ENCODE measurements around the gene LRRC75A. TPM values are rescaled to one million over a fixed set of nuclear protein-coding genes. Genes with fewer than 3 reads are reported as not detected.
"Not testable (repeated sequence)": the region's sequence is repeated elsewhere in the genome, so short reads cannot be mapped to it uniquely, and the experiment has no call there.

The LRRC75A gene
- total RNA-seq, 2 donors from 2014 or later = 2.3 to 3.0 TPM

- intact Hi-C loops (cut with DNase I) = no loop called here
- no peak for DNase-seq (ENCODE audit: low spot score)
These were observed 66.8 kb downstream of the LRRC75A start for GRCh38 chr17:16425202-16425601.

GRCh38 chr17:16423226-16423872 lies 68.6 kb downstream of the LRRC75A start:
- intact Hi-C loops (cut with DNase I) = no loop called here
- no peak for DNase-seq (ENCODE audit: low spot score)

GRCh38 chr17:16422416-16422815 lies 69.6 kb downstream of the LRRC75A start:
- intact Hi-C loops (cut with DNase I) = no loop called here
- DNase-seq (ENCODE audit: low spot score) = no peak

DNA sequence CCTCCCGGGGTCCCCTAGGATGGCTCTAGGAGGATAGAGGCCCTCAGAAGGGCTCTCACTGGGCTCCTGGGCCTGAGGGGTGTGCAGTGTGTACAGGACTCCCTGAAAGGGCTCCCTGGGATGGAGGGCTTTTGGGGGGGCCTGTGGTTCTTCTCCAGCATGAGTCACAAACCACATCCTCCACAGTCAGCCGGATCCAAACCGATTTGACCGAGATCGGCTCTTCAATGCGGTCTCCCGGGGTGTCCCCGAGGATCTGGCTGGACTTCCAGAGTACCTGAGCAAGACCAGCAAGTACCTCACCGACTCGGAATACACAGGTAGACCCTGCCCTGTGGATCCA lies 72.1 kb downstream of the LRRC75A start:
- intact Hi-C loops (cut with DNase I) = no loop called here
- DNase-seq (ENCODE audit: low spot score) = no peak

- DNase-seq (ENCODE audit: low spot score) = no peak
- intact Hi-C loops (cut with DNase I) = no loop called here
These were observed 72.7 kb downstream of the LRRC75A start for GRCh38 chr17:16419074-16419928.

GRCh38 chr17:16418685-16419068 lies 73.3 kb downstream of the LRRC75A start:
- intact Hi-C loops (cut with DNase I) = loop anchor here in 1 of 2 donors (1.0 kb wide), 1 partner anchor 9 kb away; no protein-coding TSS in a partner anchor
- DNase-seq (ENCODE audit: low spot score) = no peak

DNA sequence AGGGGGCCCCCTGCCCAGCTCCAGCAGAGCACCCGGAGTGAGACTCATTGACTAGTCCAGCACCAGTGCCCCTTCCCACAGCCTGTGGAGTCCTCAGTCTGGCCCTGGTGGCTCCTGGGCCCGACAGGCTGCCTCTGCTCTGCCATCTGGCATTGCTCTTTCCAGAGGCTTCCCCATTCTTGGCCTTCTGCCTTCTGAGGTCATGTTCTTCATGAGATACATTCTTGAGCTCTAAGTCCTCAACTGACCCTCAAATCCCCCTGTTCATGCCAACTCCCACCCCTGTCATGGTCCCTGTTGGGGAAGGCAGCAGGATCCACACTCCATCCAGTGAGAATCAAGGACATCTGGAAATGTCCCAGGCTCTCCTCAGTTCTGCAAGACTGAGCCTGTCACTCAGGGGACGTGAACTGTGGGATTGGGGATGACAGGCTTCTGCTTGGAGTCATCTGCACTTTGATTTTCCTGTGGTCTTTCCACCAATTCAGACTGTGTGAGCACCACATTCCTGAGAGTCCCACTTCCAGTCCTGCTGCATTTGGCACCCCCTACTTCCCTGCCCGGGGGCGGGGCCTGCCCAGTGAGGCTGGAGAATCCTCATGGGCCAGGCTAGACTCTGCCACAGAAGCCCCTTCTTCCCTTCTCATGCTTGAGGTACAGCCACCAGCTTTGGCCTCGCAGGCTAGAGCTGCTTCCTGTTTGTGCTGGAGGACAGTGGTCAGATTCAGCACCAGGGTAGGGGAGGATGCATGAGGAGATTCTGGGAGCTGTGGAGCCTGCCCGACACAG lies 73.9 kb downstream of the LRRC75A start:
- no peak for DNase-seq (ENCODE audit: low spot score)
- intact Hi-C loops (cut with DNase I) = loop anchor here in 1 of 2 donors (1.0 kb wide), 1 partner anchor 9 kb away; no protein-coding TSS in a partner anchor

DNA sequence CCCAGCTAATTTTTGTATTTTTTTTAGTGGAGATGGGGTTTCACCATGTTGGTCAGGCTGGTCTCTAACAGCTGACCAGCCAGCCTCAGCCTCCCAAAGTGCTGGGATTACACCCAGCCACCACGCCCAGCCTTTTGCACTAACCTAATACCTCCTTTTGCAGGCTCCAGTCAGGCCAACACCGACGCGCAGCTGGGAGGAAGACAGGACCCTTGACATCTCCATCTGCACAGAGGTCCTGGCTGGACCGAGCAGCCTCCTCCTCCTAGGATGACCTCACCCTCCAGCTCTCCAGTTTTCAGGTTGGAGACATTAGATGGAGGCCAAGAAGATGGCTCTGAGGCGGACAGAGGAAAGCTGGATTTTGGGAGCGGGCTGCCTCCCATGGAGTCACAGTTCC lies 74.6 kb downstream of the LRRC75A start:
- no peak for DNase-seq (ENCODE audit: low spot score)
- intact Hi-C loops (cut with DNase I) = no loop called here

GRCh38 chr17:16415031-16415924 lies 76.7 kb downstream of the LRRC75A start, which contains the start of gene TRPV2:
Gene TRPV2, plus strand, starts transcription at chr17:16415571. Its CDS starts 2,098 bp downstream, at chr17:16417669.
- intact Hi-C loops (cut with DNase I) = no loop called here
- no peak for DNase-seq (ENCODE audit: low spot score)

DNA sequence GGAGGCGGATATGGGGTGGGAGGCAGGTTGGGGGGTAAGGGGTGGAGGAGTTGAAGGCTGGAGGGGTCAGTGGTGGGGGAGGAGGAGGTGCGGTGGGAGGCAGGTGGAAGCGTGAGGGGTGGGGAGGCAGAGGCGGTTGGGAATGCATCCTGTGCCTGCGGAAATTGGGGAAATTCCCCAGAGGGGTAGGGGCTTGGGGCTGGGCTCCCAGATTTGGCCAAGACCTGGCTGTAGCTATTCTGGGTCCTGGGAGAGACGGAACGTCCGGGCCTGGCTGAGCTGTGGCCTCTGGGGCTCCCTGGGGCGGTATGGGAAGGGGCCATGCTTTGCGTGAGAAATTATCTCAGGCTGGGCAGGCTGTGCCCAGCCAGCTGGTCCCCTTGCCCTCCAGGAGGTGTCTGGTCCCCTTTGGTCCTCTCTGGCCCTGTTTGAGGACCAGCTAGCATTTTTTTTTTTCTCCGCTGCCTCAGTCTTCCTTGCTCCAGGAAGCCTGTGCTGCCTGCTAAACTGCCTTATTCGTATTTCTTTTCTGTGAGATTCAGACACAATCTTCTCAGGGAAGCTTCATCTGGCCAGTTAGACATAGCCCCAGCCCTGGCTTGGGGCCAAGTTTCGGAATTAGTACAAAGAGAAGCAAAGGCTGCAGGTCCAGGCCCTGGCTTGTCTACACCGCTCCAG lies 83.9 kb downstream of the LRRC75A start:
- DNase-seq (ENCODE audit: low spot score) = peak; percentile 91
- intact Hi-C loops (cut with DNase I) = no loop called here

DNA sequence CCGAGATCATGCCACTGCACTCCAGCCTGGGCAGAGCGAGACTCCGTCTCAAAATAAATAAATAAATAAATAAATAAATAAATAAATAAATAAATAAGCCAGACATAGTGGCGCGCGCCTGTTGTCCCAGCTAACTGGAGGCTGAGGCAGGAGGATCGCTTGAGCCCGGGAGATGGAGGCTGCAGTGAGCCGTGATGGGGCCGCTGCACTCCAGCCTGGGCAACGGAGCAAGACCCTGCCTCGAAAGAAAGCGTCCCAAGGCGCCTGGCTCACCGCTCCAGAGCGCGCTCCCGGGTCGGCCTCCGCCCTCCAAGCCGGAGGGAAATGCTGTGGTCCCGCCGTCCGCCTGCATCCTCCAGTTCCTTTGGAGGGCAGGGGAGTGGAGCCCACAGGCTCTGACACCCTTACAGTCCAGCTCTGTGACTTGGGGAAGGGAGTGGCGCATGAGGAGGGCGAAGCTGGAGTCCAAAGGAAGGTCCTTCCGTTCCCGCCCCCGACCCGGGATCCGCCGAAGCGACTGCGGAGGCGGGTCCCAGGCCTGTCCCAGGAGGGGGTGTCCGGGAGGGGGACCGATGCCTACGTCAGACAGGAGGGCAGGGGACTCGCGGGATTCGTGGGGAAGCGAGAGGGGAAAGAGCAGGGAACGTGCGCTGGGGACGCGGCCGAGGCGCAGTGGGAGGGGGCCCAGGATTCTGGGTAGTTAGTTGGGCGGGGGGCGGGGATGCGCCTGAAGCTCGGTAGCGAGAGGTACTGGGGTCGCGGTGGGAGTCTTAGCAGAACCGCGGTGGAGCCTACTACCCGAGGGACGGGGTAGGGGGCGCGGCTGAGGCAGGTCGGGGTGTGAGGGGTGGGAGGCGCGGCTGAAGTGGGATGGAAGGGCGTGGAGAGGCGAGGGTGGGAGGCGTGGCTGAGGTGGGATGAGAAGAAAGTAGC lies 85.0 kb downstream of the LRRC75A start:
- intact Hi-C loops (cut with DNase I) = no loop called here
- peak; percentile 85 for DNase-seq (ENCODE audit: low spot score)

DNA sequence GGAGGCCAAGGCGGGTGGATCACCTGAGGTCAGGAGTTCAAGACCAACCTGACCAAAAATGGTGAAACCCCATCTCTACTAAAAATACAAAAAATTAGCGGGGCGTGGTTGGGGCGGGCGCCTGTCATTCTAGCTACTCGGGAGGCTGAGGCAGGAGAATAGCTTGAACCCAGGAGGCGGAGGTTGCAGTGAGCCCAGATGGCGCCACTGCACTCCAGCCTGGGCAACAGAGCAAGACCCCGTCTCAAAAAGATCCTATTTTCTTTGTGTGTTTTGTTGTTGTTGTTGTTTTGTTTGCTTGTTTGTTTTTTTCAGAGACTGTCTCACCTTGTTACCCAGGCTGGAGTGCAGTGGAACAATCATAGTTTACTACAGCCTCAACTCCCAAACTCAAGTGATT lies 88.1 kb downstream of the LRRC75A start:
- DNase-seq (ENCODE audit: low spot score) = peak; percentile 12
- intact Hi-C loops (cut with DNase I) = not testable (repeated sequence)

DNA sequence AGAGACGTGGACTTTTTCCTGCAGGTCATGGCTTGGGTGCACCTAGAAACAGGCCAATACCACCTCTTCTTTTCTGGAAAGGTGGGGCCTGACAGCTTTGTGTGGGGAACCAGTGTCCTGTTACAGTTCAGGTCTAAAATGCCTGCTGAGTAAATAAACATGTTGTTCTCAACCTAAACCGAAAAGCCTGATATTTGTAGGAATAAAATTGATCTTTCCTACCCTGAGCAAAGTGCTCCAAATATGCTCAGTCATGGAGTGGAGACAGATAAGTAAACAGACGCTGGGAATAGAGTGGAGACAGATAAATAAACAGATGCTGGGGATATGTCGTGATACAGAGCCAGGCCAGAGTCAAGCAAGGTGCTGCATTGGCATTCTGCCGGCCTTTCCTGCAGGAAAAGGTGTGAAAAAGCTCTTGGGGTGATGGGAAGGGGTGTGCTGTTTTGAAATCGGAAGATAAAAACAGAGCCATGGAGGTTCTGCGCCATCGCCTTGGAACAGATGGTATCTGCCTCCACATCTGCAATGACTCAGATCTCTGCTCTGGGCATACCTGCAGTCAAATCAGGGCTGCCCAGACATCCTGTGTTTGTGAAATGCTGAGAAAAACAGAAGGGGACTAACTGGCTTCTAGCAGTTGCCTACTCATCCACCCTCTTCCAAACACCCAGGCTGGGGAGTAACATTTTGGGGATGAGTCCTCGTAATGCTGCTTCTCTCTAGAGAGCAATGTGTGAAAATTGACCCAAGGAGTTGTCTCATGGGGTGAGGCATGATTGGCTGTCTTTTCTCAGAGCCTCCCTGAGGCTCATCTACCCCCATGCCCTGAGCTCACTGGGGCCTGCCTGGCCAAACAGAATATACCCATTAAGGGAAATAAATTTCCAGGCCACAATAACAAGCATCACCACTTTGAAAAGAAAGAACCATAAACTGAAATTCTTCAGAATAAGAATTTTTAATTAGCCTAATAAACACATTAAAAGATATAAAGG lies 93.4 kb downstream of the LRRC75A start:
- DNase-seq (ENCODE audit: low spot score) = no peak
- intact Hi-C loops (cut with DNase I) = no loop called here

GRCh38 chr17:16396693-16397092 lies 95.3 kb downstream of the LRRC75A start:
- intact Hi-C loops (cut with DNase I); DNase-seq (ENCODE audit: low spot score): not testable (repeated sequence)

GRCh38 chr17:16395887-16396286 lies 96.1 kb downstream of the LRRC75A start:
- DNase-seq (ENCODE audit: low spot score); intact Hi-C loops (cut with DNase I): not testable (repeated sequence)

DNA sequence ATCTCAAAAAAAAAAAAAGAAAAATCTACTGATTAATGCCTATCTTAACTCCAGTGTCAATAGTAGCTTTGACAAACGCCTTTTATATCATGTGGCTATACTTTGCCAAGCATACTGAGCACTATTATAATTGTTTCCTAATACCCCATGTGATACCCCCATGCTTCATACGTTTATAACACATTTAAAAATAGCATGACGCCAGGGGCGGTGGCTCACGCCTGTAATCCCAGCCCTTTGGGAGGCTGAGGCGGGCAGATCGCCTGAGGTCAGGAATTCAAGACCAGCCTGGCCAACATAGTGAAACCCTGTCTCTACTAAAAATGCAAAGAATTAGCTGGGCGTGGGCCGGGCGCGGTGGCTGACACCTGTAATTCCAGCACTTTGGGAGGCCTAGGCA lies 99.5 kb downstream of the LRRC75A start:
- DNase-seq (ENCODE audit: low spot score); intact Hi-C loops (cut with DNase I): not testable (repeated sequence)

Data from posterior vena cava (tissue), 2 donors.